DMS114 treated with DMSO at 0.1 percent for 48 hours (cell line): Measurements from ENCODE around the gene PSMB7.
"Not testable (repeated sequence)": the region's sequence is repeated elsewhere in the genome, so short reads cannot be mapped to it uniquely, and the experiment has no call there.

Experiments used
- DNase-seq: peaks from one replicate; lab custom pipeline; 2025; ENCODE audit not compliant: unreplicated experiment; lab: John Stamatoyannopoulos, UW

Gene PSMB7

GRCh38 chr9:124443625-124444024 lies 28.4 kb upstream of the PSMB7 start:
- no peak for DNase-seq

GRCh38 chr9:124442826-124443225 lies 27.6 kb upstream of the PSMB7 start:
- DNase-seq: no peak

GRCh38 chr9:124442379-124442778 lies 27.1 kb upstream of the PSMB7 start:
- DNase-seq: no peak

GRCh38 chr9:124441291-124441690 lies 26.0 kb upstream of the PSMB7 start:
- DNase-seq: no peak

GRCh38 chr9:124440786-124441185 lies 25.5 kb upstream of the PSMB7 start:
- DNase-seq: no peak

- DNase-seq: no peak
Measured at GRCh38 chr9:124439686-124440243, 24.5 kb upstream of the PSMB7 start.

GRCh38 chr9:124439086-124439485 lies 23.8 kb upstream of the PSMB7 start:
- no peak for DNase-seq

- DNase-seq: no peak
Measured at GRCh38 chr9:124438091-124438490, 22.8 kb upstream of the PSMB7 start.

GRCh38 chr9:124437086-124437485 lies 21.8 kb upstream of the PSMB7 start:
- DNase-seq: no peak

- DNase-seq: no peak
Measured at GRCh38 chr9:124436320-124436719, 21.1 kb upstream of the PSMB7 start.

GRCh38 chr9:124429530-124429867 lies 14.3 kb upstream of the PSMB7 start:
- DNase-seq: no peak

- no peak for DNase-seq
Measured at GRCh38 chr9:124428751-124429529, 13.7 kb upstream of the PSMB7 start.

- DNase-seq: no peak
Measured at GRCh38 chr9:124427281-124427680, 12.0 kb upstream of the PSMB7 start.

GRCh38 chr9:124426361-124426760 lies 11.1 kb upstream of the PSMB7 start:
- no peak for DNase-seq

GRCh38 chr9:124425733-124426132 lies 10.5 kb upstream of the PSMB7 start:
- not testable (repeated sequence) for DNase-seq

- no peak for DNase-seq
Measured at GRCh38 chr9:124423591-124423990, 8.3 kb upstream of the PSMB7 start.

GRCh38 chr9:124423155-124423554 lies 7.9 kb upstream of the PSMB7 start:
- no peak for DNase-seq

GRCh38 chr9:124420991-124421543 lies 5.8 kb upstream of the PSMB7 start:
- DNase-seq: no peak

- DNase-seq: no peak
Measured at GRCh38 chr9:124419832-124420489, 4.7 kb upstream of the PSMB7 start.

GRCh38 chr9:124415852-124416484 lies 726 bp upstream of the PSMB7 start:
- DNase-seq: no peak

GRCh38 chr9:124414612-124415011 lies 630 bp downstream of the PSMB7 start:
- DNase-seq: no peak

- no peak for DNase-seq
Measured at GRCh38 chr9:124412228-124412575, 3.0 kb downstream of the PSMB7 start.
